Measurements from ENCODE around the gene ME2.

Gene ME2

DNA sequence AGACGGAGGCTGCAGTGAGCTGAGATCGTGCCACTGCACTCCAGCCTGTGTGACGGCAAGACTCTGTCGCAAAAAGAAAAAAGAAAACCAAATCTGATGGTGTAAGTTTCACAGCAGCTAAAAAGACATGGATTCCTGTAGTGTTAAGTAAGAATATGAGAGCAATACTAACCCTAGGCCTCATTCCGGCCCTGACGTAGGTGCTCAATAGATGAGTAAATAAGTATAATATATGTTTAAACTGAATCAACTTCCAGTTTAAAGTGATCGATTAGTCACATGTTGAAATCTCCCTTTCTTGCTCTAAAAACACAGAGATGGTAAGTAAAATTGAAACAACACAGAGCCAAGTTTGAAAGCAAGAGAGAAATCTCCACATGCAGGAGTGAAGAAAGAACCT, 8.0 kb downstream of the ME2 start:
- Histone ChIP-seq H3K9ac (ENCODE audit: low read length) (no peak overlapping the region), H3K36me3 (ENCODE audit: insufficient read depth, low read length) (peaks cover 28% of the 10 kb centered on the region), H3K27ac (ENCODE audit: low read depth, low read length, poor library complexity, severe bottlenecking) (no peak overlapping the region), H3K9me3 (ENCODE audit: low read length) (no peaks in the 10 kb centered on the region), H2AFZ (ENCODE audit: low read length) (no peak overlapping the region), H3K27me3 (ENCODE audit: insufficient read depth, low read length) (no peaks in the 10 kb centered on the region), H3K4me1 (ENCODE audit: insufficient read depth, low read length, severe bottlenecking) (peaks cover 19% of the 10 kb centered on the region), H3K79me2 (ENCODE audit: insufficient read depth, low read length) (peaks cover 96% of the 10 kb centered on the region), H3F3A (ENCODE audit: insufficient read depth, low read length) (no peaks in the 10 kb centered on the region), H3K9me2 (ENCODE audit: low read depth, low read length) (no peaks in the 10 kb centered on the region), H4K20me1 (ENCODE audit: insufficient read depth, low read length) (no peaks in the 10 kb centered on the region), H3K4me2 (ENCODE audit: low read length) (no peak overlapping the region), H3K4me3 (ENCODE audit: low read depth, low read length, poor library complexity, severe bottlenecking) (no peak overlapping the region)
- TF ChIP-seq EZH2 (IDR thresholded peaks at IDR 0.05; ENCODE audit: borderline replicate concordance, low read length) (no peak), CTCF (IDR thresholded peaks at IDR 0.05; ENCODE audit: low read length) (no peak)

DNA sequence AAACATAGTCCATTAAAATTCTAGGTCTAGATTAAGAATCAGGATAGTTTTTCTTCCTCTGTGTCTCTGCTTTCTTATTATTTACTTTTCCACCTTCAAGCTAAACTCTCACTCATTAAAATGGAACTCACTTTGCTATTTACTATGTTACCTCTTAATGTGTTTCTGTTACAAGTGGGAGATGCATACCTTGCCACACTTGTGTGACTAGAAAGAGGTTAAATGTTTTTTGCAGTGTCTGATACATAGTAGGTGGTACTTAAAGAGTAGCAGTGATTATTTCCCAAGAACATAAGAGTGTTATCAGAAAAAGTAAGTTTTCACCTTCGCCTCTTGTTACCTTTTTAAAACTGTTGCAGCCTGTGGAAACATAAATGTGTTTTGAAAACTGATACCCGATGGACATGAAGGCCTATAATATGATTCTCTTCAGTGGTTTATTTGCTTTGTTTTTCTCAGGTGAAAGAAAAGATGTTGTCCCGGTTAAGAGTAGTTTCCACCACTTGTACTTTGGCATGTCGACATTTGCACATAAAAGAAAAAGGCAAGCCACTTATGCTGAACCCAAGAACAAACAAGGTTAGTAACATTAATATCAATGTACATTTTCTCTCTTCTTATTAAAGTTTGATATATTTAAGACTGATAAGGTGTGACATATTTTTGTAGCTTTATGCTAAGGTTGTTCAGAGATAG, 16.6 kb downstream of the ME2 start:
- no peak overlapping the region for H3K4me2 ChIP-seq (ENCODE audit: low read length)
- no peak overlapping the region for H2AFZ ChIP-seq (ENCODE audit: low read length)
- H3K79me2 ChIP-seq (ENCODE audit: insufficient read depth, low read length): peaks cover 36% of the 10 kb centered on the region
- H3K9ac ChIP-seq (ENCODE audit: low read length): no peak overlapping the region
- TF ChIP-seq CTCF (IDR thresholded peaks at IDR 0.05; ENCODE audit: low read length) (no peak), EZH2 (IDR thresholded peaks at IDR 0.05; ENCODE audit: borderline replicate concordance, low read length) (no peak)
- H4K20me1 ChIP-seq (ENCODE audit: insufficient read depth, low read length): no peaks in the 10 kb centered on the region
- H3K4me1 ChIP-seq (ENCODE audit: insufficient read depth, low read length, severe bottlenecking): no peaks in the 10 kb centered on the region
- no peaks in the 10 kb centered on the region for H3K27me3 ChIP-seq (ENCODE audit: insufficient read depth, low read length)
- H3K4me3 ChIP-seq (ENCODE audit: low read depth, low read length, poor library complexity, severe bottlenecking): no peak overlapping the region
- H3F3A ChIP-seq (ENCODE audit: insufficient read depth, low read length): no peaks in the 10 kb centered on the region; the same call in 1 of the 2 replicates
- no peaks in the 10 kb centered on the region for H3K9me3 ChIP-seq (ENCODE audit: low read length)
- H3K27ac ChIP-seq (ENCODE audit: low read depth, low read length, poor library complexity, severe bottlenecking): no peak overlapping the region
- H3K36me3 ChIP-seq (ENCODE audit: insufficient read depth, low read length): peaks cover 55% of the 10 kb centered on the region
- no peaks in the 10 kb centered on the region for H3K9me2 ChIP-seq (ENCODE audit: low read depth, low read length)

DNA sequence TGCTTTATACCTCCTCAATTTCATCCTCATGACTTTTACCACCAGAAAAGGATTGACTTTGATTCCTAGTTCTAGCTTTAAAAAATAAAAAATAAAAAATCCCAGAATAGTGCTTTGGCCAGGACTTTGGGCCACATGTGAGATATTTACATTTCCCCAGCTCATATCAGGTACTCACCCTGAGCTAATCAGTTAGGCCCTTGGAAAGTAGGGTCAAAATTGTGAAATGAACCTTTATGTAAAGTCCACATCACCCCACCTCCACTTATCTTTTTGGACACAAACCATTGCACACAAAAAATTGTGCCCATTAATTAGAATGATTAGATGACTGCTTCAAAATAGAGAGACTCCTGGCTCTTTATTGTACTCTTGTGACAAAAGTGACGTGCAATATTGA, 17.2 kb downstream of the ME2 start:
- no peaks in the 10 kb centered on the region for H4K20me1 ChIP-seq (ENCODE audit: insufficient read depth, low read length)
- H3K36me3 ChIP-seq (ENCODE audit: insufficient read depth, low read length): peaks cover 61% of the 10 kb centered on the region
- H3K79me2 ChIP-seq (ENCODE audit: insufficient read depth, low read length): peaks cover 30% of the 10 kb centered on the region
- no peak overlapping the region for H3K4me2 ChIP-seq (ENCODE audit: low read length)
- no peaks in the 10 kb centered on the region for H3K27me3 ChIP-seq (ENCODE audit: insufficient read depth, low read length)
- H3K4me1 ChIP-seq (ENCODE audit: insufficient read depth, low read length, severe bottlenecking): no peaks in the 10 kb centered on the region
- H3F3A ChIP-seq (ENCODE audit: insufficient read depth, low read length): no peaks in the 10 kb centered on the region; the same call in 1 of the 2 replicates
- no peak overlapping the region for H3K4me3 ChIP-seq (ENCODE audit: low read depth, low read length, poor library complexity, severe bottlenecking)
- no peaks in the 10 kb centered on the region for H3K9me3 ChIP-seq (ENCODE audit: low read length)
- H3K9me2 ChIP-seq (ENCODE audit: low read depth, low read length): no peaks in the 10 kb centered on the region
- H3K27ac ChIP-seq (ENCODE audit: low read depth, low read length, poor library complexity, severe bottlenecking): no peak overlapping the region
- H2AFZ ChIP-seq (ENCODE audit: low read length): no peak overlapping the region
- H3K9ac ChIP-seq (ENCODE audit: low read length): no peak overlapping the region
- TF ChIP-seq EZH2 (IDR thresholded peaks at IDR 0.05; ENCODE audit: borderline replicate concordance, low read length): no peak
- no peak for TF ChIP-seq CTCF (IDR thresholded peaks at IDR 0.05; ENCODE audit: low read length)
